Measurements from ENCODE around the gene SLC1A3.

SLC1A3 gene

GRCh38 chr5:36659411-36659810 lies 53.0 kb downstream of the SLC1A3 start:
- no peak for TF ChIP-seq NFIC (IDR thresholded peaks at IDR 0.05)
- TF ChIP-seq YY1 (IDR thresholded peaks at IDR 0.05; ENCODE audit: low read depth) = no peak
- TF ChIP-seq, protein P1, sequence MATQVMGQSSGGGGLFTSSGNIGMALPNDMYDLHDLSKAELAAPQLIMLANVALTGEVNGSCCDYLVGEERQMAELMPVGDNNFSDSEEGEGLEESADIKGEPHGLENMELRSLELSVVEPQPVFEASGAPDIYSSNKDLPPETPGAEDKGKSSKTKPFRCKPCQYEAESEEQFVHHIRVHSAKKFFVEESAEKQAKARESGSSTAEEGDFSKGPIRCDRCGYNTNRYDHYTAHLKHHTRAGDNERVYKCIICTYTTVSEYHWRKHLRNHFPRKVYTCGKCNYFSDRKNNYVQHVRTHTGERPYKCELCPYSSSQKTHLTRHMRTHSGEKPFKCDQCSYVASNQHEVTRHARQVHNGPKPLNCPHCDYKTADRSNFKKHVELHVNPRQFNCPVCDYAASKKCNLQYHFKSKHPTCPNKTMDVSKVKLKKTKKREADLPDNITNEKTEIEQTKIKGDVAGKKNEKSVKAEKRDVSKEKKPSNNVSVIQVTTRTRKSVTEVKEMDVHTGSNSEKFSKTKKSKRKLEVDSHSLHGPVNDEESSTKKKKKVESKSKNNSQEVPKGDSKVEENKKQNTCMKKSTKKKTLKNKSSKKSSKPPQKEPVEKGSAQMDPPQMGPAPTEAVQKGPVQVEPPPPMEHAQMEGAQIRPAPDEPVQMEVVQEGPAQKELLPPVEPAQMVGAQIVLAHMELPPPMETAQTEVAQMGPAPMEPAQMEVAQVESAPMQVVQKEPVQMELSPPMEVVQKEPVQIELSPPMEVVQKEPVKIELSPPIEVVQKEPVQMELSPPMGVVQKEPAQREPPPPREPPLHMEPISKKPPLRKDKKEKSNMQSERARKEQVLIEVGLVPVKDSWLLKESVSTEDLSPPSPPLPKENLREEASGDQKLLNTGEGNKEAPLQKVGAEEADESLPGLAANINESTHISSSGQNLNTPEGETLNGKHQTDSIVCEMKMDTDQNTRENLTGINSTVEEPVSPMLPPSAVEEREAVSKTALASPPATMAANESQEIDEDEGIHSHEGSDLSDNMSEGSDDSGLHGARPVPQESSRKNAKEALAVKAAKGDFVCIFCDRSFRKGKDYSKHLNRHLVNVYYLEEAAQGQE (IDR thresholded peaks at IDR 0.05; ENCODE audit: low read depth) = no peak

- TF ChIP-seq, protein P1 (IDR thresholded peaks at IDR 0.05; ENCODE audit: low read depth) = no peak
- TF ChIP-seq TCF12 (IDR thresholded peaks at IDR 0.05; ENCODE audit: low read depth) (no peak), TEAD4 (IDR thresholded peaks at IDR 0.05) (peak; percentile 49; the same call in 1 of the 2 replicates), CREB1 (IDR thresholded peaks at IDR 0.05; ENCODE audit: low read depth) (no peak), TAF1 (IDR thresholded peaks at IDR 0.05; ENCODE audit: low read depth) (no peak), EGR1 (IDR thresholded peaks at IDR 0.05) (no peak), ZBTB7A (IDR thresholded peaks at IDR 0.05; ENCODE audit: low read depth) (no peak), NFIC (IDR thresholded peaks at IDR 0.05) (peak; percentile 15; the same call in 1 of the 2 replicates), MAX (IDR thresholded peaks at IDR 0.05) (no peak), YY1 (IDR thresholded peaks at IDR 0.05; ENCODE audit: low read depth) (no peak), FOXM1 (IDR thresholded peaks at IDR 0.05; ENCODE audit: borderline replicate concordance, low read depth) (no peak), RAD21 (IDR thresholded peaks at IDR 0.05; ENCODE audit: low read depth) (no peak), EP300 (IDR thresholded peaks at IDR 0.05; ENCODE audit: borderline replicate concordance) (no peak), CEBPB (IDR thresholded peaks at IDR 0.05) (no peak)
- TF ChIP-seq, protein P2, sequence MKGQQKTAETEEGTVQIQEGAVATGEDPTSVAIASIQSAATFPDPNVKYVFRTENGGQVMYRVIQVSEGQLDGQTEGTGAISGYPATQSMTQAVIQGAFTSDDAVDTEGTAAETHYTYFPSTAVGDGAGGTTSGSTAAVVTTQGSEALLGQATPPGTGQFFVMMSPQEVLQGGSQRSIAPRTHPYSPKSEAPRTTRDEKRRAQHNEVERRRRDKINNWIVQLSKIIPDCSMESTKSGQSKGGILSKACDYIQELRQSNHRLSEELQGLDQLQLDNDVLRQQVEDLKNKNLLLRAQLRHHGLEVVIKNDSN (IDR thresholded peaks at IDR 0.05) = no peak
Measured at GRCh38 chr5:36660397-36661049, 54.1 kb downstream of the SLC1A3 start.

DNA sequence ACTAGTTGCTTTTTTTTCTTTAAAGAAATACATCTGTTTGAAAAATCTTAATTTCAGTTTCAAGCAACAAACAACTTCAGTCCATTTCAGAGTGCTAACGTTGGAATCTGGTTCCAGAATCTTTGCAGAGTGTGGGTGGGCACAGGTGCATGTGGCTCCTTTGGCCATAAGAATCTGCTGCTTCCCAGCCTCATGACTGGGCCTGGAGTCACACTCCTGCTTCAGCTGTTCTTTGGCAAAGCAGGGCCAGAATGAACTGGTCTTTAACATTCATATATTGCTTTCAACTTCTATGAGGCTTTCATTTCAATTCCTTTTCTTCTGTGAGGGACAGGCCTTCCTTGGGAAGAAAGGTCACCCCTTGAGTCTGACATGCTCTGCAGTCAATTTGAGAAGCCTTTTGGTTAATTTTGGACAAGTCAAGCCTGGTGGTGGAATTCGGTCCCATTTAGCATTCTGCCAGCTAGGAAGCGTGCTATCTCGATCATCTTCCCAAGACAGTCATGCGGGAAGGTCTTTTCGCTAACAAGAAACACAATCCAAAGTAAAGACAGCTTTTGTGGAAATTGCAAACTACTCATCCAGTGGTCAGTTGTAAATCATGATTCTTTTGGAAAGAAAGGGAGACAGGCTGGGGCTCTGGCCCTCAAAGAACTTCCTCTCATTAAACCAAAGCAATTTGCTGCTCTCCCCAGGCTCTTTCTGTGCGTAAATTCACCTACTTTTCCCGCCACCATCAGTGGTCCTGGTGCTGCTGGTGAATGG lies 55.2 kb downstream of the SLC1A3 start:
- no peak for TF ChIP-seq RAD21 (IDR thresholded peaks at IDR 0.05; ENCODE audit: low read depth)
- TF ChIP-seq FOXM1 (IDR thresholded peaks at IDR 0.05; ENCODE audit: borderline replicate concordance, low read depth) = no peak

DNA sequence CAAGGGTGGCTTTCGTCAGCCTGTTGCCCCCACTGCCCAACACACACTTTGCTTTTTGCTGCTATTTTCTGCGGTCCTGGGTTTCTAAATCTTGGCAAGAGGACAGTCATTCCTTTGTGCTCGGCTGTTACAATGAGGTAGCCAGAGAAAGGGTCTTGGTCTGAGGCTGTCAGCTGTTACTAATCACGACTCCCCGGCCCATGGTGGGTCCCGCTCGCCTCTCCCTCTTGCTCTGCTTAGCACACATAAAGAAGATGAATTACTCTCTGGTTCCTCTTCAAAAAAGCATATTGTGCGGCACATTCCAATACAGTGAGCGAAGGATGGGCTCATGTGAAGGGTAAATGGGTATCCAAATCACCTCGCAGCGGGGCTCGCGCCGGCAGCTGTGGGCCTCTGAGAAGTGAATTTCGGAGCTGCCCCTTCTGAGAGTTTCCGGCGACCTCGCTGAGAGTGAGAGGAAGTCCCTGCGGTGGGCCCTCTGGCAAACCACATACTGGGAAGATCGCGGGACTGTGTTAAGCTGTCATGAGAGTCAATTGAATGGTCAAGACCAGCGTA lies 56.0 kb downstream of the SLC1A3 start:
- TF ChIP-seq EGR1 (IDR thresholded peaks at IDR 0.05) = no peak
- TF ChIP-seq RAD21 (IDR thresholded peaks at IDR 0.05; ENCODE audit: low read depth) = no peak
- no peak for TF ChIP-seq MAX (IDR thresholded peaks at IDR 0.05)
- no peak for TF ChIP-seq CREB1 (IDR thresholded peaks at IDR 0.05; ENCODE audit: low read depth)
- no peak for TF ChIP-seq CEBPB (IDR thresholded peaks at IDR 0.05)
- no peak for TF ChIP-seq YY1 (IDR thresholded peaks at IDR 0.05; ENCODE audit: low read depth)
- no peak for TF ChIP-seq TCF12 (IDR thresholded peaks at IDR 0.05; ENCODE audit: low read depth)
- TF ChIP-seq EP300 (IDR thresholded peaks at IDR 0.05; ENCODE audit: borderline replicate concordance) = no peak
- TF ChIP-seq ZBTB7A (IDR thresholded peaks at IDR 0.05; ENCODE audit: low read depth) = no peak
- TF ChIP-seq, protein P1 (IDR thresholded peaks at IDR 0.05; ENCODE audit: low read depth) = no peak
- TF ChIP-seq TEAD4 (IDR thresholded peaks at IDR 0.05) = no peak
- TF ChIP-seq TAF1 (IDR thresholded peaks at IDR 0.05; ENCODE audit: low read depth) = no peak
